Ovary (tissue), 3 donors: Measurements from ENCODE around the gene CENPO.

Experiments
- CTCF ChIP-seq, 3 donors: fragments of 450-650 bp in 2 of 3; fragments of 200-600 bp in 1 of 3; IDR thresholded peaks; one replicate each; pipeline versions ENCODE4 v1.5.1 to v1.8.0; 2016 to 2022; ENCODE audit warnings: antibody characterized with exemption in 3 of 3, mild to moderate bottlenecking in 1 of 3
- POLR2A ChIP-seq: fragments of 450-650 bp; IDR thresholded peaks from one replicate; pipeline ENCODE4 v1.6.1; 2017; ENCODE audit warnings: antibody characterized with exemption, mild to moderate bottlenecking, moderate library complexity
- donor health status: DM: no; HTN: no; CAD: no.

DNA sequence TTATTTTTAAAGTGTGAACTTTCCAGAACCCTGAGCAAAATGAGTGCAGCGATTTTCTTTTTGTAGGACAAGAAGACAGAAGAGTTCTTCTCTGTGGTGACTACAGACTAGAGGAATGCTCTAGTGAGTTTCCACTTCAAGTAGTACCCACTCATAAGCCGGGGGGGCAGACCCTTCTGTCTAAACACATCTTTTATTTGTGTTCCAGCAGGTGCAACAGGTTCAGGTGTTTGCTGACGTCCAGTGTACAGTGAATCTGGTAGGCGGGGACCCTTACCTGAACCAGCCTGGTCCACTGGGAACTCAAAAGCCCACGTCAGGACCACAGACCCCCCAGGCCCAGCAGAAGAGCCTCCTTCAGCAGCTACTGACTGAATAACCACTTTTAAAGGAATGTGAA, 25.2 kb upstream of the CENPO start:
- TF ChIP-seq CTCF (IDR thresholded peaks at IDR 0.05) (no peak), POLR2A (no peak)
